GM12878 (cell line): ENCODE data around the gene ANKRD28.

ENCODE experiments used
- CHD1 ChIP-seq: IDR thresholded peaks from 2 replicates; pipeline ENCODE4 v1.6.1; 2012; ENCODE audit warnings: low read depth, low read length, improper control_type of control experiment
- PKNOX1 ChIP-seq: fragments of 450-650 bp; IDR thresholded peaks from 2 replicates; pipeline ENCODE4 v1.6.1; 2016; ENCODE audit warnings: mild to moderate bottlenecking
- POLR2A ChIP-seq: IDR thresholded peaks from 2 replicates; pipeline ENCODE4 v1.6.1; 2011; ENCODE audit warnings: low read depth, mild to moderate bottlenecking, low read length
- POLR2AphosphoS5 ChIP-seq: IDR thresholded peaks from 2 replicates; pipeline ENCODE4 v1.6.1; 2011; ENCODE audit warnings: mild to moderate bottlenecking, low read length, inconsistent platforms
- RB1 ChIP-seq: fragments of 450-650 bp; formaldehyde crosslinking; IDR thresholded peaks from 2 replicates; pipeline ENCODE4 v1.6.1; 2017; ENCODE audit warnings: mild to moderate bottlenecking, borderline replicate concordance
- SIX5 ChIP-seq: IDR thresholded peaks from 2 replicates; pipeline ENCODE4 v1.6.1; 2011; ENCODE audit warnings: mild to moderate bottlenecking, low read depth, low read length, moderate library complexity; ENCODE audit not compliant: severe bottlenecking
- TCF7 ChIP-seq: IDR thresholded peaks from 2 replicates; pipeline ENCODE4 v1.6.1; 2014; ENCODE audit warnings: antibody characterized with exemption, borderline replicate concordance
- TF ChIP-seq, protein P1 (sequence below), 3 experiments: IDR thresholded peaks in 2 of 3; conservative IDR thresholded peaks in 1 of 3; 2 replicates each; pipeline ENCODE4 v1.5.1; 2011; ENCODE audit warnings: low read depth in 3 of 3, low read length in 3 of 3, mild to moderate bottlenecking in 3 of 3, control low read depth in 2 of 3, moderate library complexity in 2 of 3, inconsistent platforms in 1 of 3, mixed read lengths in 1 of 3; ENCODE audit not compliant: control insufficient read depth in 2 of 3, insufficient read depth in 1 of 3; ENCODE audit errors: extremely low read depth in 1 of 3
- TF ChIP-seq, protein P2 (sequence below): IDR thresholded peaks from 2 replicates; pipeline ENCODE4 v1.6.1; 2012; ENCODE audit warnings: low read depth, low read length, improper control_type of control experiment

- TF ChIP-seq POLR2AphosphoS5 (no peak), SIX5 (no peak), RB1 (no peak), CHD1 (no peak), TCF7 (no peak), PKNOX1 (no peak), POLR2A (no peak)
- TF ChIP-seq, protein P1, sequence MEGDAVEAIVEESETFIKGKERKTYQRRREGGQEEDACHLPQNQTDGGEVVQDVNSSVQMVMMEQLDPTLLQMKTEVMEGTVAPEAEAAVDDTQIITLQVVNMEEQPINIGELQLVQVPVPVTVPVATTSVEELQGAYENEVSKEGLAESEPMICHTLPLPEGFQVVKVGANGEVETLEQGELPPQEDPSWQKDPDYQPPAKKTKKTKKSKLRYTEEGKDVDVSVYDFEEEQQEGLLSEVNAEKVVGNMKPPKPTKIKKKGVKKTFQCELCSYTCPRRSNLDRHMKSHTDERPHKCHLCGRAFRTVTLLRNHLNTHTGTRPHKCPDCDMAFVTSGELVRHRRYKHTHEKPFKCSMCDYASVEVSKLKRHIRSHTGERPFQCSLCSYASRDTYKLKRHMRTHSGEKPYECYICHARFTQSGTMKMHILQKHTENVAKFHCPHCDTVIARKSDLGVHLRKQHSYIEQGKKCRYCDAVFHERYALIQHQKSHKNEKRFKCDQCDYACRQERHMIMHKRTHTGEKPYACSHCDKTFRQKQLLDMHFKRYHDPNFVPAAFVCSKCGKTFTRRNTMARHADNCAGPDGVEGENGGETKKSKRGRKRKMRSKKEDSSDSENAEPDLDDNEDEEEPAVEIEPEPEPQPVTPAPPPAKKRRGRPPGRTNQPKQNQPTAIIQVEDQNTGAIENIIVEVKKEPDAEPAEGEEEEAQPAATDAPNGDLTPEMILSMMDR (IDR thresholded peaks at IDR 0.05 in 2 of 3, conservative IDR thresholded peaks at IDR 0.05 in 1 of 3; ENCODE audit: control insufficient read depth in 2 of 3, extremely low read depth in 1 of 3, insufficient read depth in 1 of 3, low read depth in 3 of 3, low read length in 3 of 3), result no peak
- TF ChIP-seq, protein P2, sequence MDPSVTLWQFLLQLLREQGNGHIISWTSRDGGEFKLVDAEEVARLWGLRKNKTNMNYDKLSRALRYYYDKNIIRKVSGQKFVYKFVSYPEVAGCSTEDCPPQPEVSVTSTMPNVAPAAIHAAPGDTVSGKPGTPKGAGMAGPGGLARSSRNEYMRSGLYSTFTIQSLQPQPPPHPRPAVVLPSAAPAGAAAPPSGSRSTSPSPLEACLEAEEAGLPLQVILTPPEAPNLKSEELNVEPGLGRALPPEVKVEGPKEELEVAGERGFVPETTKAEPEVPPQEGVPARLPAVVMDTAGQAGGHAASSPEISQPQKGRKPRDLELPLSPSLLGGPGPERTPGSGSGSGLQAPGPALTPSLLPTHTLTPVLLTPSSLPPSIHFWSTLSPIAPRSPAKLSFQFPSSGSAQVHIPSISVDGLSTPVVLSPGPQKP, result no peak
These were observed 54.2 kb downstream of the ANKRD28 start for GRCh38 chr3:15743587-15744009.
